DND-41 (cell line): ENCODE data around the gene PTDSS2.

Source experiments
- EZH2 ChIP-seq: IDR thresholded peaks from 3 replicates; pipeline ENCODE4 v1.6.1; 2012; ENCODE audit warnings: borderline replicate concordance, low read depth, mild to moderate bottlenecking, moderate library complexity, low read length, inconsistent platforms; ENCODE audit not compliant: severe bottlenecking
- TF ChIP-seq, protein P1 (sequence below): IDR thresholded peaks from 2 replicates; pipeline ENCODE4 v1.5.1; 2012; ENCODE audit warnings: borderline replicate concordance, low read length, moderate library complexity, mild to moderate bottlenecking; ENCODE audit not compliant: poor library complexity, severe bottlenecking; ENCODE audit errors: extremely low read depth

GRCh38 chr11:526192-526591, 76.1 kb downstream of the PTDSS2 start:
- TF ChIP-seq, protein P1, sequence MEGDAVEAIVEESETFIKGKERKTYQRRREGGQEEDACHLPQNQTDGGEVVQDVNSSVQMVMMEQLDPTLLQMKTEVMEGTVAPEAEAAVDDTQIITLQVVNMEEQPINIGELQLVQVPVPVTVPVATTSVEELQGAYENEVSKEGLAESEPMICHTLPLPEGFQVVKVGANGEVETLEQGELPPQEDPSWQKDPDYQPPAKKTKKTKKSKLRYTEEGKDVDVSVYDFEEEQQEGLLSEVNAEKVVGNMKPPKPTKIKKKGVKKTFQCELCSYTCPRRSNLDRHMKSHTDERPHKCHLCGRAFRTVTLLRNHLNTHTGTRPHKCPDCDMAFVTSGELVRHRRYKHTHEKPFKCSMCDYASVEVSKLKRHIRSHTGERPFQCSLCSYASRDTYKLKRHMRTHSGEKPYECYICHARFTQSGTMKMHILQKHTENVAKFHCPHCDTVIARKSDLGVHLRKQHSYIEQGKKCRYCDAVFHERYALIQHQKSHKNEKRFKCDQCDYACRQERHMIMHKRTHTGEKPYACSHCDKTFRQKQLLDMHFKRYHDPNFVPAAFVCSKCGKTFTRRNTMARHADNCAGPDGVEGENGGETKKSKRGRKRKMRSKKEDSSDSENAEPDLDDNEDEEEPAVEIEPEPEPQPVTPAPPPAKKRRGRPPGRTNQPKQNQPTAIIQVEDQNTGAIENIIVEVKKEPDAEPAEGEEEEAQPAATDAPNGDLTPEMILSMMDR = no peak
- TF ChIP-seq EZH2 = no peak
